Mucosa of gallbladder (tissue), 1 donor: Measurements from ENCODE around the gene DEPDC1B. TPM values are rescaled to one million over a fixed set of nuclear protein-coding genes. Genes with fewer than 3 reads are reported as not detected.
"Not testable (repeated sequence)": the region's sequence is repeated elsewhere in the genome, so short reads cannot be mapped to it uniquely, and the experiment has no call there.

Experiments
- DNase-seq: peaks from one replicate; pipeline ENCODE4 v3.0.0-alpha.2; 2020; ENCODE audit warnings: low spot score
- total RNA-seq: library from RNA; stranded (reverse); gene quantifications from one replicate; pipeline ENCODE4 v1.2.1, GENCODE V29; 2021
- donor health status: DM: no; HTN: no; CAD: no.

The DEPDC1B gene
- total RNA-seq, 1 donor from 2014 or later: 117 TPM

DNA sequence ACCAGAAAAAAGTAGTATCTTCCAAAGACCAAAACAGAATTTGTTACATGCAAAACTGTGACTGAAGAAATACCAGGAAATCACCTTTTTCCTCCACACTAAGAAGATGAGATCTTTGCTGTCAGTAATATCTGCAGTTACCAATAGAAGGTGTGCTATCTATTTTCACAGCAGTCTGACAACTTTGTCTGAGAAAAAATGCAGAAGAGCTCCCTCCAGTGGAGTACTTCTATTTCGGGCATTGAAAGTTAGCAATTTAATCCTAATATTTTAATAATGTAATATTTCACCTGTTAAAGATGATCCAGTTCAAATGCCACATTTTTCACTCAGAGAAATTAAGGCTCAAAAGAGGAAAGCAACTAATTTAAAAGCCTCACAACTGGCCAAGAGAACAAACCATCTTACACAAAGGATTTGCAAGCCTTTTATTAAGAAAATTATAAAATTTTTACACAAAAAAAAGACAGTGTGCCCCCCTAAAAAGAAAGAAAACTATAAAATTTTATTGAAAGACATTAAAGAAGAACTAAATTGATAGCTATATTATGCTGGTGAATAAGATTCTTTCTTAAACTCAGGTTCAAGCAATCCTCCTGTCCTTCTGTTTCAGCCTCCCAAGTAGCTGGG is 50.6 kb downstream of the DEPDC1B start:
- no peak for DNase-seq

DNA sequence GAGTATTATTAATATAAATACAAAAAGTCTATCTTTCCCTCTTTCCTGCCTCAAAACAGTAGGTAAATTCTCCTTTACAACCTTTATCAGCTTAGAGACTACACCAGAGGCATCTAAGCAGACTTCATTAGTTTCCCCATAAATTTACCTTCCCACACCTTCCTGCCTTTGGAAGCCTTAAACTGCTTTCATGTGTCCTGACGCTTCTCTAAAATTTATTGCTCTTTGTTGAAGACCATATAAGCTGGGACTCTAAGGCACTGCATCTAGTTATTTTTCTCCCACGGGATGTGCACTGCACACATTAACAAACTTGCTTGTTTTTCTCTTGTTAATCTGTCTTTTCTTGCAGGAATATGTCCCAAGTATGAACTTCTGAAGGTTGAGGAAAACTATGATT is 51.8 kb downstream of the DEPDC1B start:
- DNase-seq: no peak

DNA sequence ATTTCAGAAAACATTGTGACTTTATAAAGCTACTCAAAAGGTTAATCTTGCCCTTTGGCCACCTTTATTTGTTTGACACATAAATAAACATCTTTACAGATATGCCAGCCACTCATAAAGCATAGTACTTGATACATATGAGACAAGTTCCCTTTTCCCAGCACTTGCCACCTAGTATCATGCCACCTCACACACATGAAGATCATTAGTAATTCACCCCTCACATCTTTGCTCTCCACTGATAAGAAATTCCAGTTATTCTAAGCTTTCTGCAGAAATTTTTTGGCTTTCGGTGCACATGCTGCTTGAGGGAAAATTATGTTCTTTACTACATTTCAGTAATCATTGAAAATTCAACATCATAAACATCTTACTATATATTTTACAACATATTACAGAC is 59.1 kb downstream of the DEPDC1B start:
- no peak for DNase-seq

DNA sequence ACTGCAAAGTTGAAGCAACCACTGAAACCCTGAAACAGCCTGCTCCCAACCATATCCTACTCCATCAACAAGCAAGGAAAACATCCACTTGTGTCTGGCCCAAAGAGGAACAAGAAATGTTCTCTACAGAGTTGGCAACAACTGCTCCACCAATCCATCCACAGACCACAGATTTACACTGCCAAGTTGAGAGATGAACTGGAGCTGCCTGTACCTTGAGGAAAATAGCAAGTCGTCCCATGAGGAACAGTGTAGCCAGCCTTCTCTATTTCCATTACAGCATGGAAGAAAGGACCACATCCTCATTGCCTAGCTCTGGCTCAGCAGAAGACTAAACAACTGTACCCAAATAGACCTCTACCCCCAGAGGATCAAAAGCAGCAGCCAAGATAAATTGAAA is 60.4 kb downstream of the DEPDC1B start:
- DNase-seq: no peak

DNA sequence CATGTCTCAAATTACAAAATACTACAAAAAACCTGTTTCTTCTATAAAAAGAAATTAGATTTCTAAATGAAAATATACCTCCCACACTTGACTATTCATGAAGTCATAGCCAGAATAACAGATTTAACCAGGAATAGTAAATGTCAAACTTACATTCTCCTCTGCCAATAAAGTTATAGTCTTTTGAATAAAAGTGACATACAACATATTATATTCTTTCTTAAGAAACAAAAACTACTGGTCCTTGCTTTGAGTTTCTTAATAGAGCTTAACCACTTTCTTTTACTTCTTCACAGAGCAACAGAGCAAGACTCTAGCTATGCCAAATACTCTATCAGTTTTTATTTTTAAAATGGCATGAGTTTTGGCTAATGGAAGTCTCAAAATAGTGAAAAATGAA is 61.7 kb downstream of the DEPDC1B start:
- DNase-seq: no peak

DNA sequence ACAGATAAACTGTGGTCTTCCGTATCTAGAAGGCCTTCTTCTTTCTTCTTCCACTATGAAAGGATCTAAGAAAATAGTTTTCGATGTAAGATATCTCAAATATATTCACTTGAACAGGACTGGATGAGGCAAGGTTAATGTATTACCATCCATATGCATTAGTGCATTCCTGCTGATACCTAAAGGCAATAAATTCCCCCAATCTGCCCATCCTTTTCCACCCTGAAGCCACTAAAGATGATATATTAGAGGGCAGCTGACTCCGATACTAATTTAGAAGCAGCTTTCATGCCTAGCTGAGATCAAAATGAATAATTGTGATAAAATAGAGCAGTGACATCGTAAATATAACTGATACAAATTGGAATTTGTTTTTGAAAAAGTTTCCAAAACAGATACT is 63.3 kb downstream of the DEPDC1B start:
- DNase-seq: no peak

DNA sequence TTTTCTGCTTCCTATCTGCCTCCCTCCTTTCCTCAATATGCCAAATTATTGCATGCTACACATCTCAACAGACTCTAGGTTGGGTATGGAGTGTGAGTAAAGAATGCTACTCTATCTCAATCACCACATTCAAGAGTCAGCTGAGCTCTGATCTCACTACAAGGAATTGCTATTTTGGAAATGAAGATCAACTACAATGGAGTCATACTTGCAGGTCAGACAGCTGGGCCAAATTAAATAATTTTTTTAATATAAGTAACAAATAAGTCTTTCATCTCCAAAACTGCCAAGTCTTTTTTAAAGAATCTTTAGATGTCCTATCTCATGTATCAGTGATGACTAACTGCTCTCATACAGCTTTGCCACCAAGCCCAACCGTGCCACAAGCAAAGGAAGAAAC is 64.0 kb downstream of the DEPDC1B start:
- no peak for DNase-seq

DNA sequence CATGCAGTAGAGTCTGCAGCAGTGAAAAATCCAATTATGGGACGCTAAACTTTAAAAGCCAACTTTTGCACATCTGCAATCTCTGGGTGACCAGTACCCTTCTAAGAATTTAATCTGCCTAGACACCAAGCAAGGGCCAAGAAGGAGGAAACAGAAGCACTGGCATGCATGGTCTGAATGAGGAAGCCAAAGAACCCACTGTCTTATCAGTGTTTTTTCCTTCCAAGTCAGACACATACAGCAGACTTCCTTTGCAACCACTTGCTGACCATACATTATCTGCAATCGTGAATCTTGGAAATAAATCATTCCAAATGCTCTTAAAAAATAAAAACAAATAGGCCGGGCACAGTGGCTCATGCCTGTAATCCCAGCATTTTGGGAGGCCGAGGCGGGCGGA is 65.9 kb downstream of the DEPDC1B start:
- DNase-seq: no peak

DNA sequence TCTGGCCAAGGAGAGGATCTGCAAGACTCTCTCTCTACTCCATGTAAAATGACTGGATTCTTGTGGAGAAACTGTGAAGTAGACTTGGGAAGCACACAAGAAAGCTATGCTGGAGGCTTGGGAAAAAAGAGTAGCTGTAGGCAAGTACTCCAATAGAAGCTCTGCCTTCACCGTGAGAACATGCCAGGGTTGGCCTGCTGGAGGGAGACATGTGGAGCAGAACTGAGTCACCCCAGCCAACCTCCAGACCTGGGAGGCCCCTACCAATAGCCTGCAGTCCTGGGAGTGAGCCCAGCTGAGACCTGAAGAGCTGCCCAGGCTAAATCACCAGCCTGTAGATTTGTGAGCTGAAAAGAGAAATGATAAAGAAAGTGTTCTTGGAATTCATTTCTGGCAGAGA is 66.6 kb downstream of the DEPDC1B start:
- no peak for DNase-seq

DNA sequence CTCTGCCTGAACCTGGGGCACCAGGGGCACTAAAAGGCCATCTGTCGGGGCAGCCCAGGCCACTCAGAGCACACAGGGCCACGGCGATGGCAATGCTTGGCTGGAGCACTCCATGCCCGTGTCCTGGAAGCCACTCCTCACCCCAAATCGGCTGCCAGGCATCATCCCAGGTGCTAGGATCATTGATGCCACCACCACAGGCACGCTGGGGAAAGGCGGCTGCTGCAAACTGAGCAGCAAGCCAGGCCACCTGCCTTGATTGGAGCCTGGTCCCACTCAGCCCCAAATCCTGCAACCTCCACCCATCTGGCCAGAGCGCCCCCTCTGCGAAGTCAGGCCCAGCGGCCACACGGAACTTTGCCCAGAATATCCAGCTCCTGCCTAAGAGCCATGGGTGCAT is 67.8 kb downstream of the DEPDC1B start:
- no peak for DNase-seq

DNA sequence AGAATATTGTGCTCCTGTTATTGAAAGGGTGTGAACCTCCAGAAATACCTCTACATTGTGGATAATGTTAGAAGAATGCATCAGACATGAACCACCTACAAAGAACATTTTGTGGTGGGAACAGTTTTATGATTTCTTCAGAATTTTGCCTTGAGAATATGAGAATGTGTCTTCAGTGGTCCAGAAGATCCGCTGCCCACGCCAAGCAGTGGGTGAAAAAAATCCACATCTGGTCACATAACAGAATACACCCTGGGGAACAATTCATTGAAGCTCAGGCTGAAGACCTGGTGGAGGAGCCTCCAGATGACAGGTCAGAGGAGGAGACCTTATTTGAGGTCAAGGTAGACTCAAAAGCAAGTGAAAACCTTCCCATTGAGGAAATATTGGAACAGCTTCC is 69.1 kb downstream of the DEPDC1B start:
- DNase-seq: no peak

DNA sequence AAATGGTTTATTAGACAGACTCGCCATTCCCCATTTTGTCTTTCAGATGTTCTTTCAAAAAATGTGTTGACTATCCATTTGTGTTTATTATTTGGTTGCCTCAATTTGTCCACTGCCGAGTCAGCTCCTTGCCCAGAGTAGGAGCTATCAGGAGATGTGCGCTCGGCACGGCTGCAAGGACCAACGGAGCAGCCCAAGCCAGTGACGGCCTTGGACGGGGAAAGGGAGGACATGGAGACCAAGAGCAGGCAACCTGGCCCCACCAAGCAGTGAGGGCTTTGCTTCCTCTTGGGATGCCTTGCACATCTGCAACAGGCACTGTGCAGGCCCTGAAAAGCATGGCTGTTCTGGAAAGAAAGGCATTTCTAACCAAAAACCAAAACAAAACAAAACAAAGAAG is 69.8 kb downstream of the DEPDC1B start:
- no peak for DNase-seq

DNA sequence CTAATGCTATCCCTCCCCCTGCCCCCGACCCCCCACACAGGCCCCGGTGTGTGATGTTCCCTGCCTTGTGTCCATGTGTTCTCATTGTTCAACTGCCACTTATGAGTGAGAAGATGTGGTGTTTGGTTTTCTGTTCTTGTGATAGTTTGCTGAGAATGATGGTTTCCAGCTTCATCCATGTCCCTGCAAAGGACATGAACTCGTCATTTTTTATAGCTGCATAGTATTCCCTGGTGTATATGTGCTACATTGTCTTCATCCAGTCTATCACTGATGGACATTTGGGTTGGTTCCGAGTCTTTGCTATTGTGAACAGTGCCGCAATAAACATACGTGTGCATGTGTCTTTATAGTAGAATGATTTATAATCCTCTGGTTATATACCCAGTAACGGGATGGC is 75.1 kb downstream of the DEPDC1B start:
- DNase-seq: not testable (repeated sequence)

DNA sequence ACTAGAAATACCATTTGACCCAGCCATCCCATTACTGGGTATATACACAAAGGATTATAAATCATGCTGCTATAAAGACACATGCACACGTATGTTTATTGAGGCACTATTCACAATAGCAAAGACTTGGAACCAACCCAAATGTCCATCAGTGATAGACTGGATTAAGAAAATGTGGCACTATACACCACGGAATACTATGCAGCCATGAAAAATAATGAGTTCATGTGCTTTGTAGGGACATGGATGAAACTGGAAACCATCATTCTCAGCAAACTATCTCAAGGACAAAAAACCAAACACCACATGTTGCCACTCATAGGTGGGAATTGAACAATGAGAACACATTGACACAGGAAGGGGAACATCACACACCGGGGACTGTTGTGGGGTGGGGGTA is 79.2 kb downstream of the DEPDC1B start:
- not testable (repeated sequence) for DNase-seq

DNA sequence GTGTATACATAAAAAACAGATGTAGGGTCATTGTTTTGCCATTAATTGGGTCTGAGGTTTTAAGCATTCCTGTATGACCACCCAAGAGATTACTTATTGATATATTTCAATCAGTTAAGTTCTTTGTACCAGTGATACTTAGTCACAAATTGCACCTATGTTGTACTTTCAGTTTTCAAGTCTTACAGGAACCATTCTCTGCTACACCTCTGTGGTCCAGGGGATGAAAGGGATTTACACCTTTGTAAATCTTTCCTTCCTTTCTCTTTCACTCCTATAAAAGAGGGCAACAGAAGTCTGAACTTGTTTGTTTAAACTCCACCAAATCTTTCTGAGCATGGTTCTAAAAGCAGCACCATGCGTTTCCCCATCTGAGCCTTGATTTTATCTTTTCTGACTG is 86.1 kb downstream of the DEPDC1B start:
- DNase-seq: no peak

DNA sequence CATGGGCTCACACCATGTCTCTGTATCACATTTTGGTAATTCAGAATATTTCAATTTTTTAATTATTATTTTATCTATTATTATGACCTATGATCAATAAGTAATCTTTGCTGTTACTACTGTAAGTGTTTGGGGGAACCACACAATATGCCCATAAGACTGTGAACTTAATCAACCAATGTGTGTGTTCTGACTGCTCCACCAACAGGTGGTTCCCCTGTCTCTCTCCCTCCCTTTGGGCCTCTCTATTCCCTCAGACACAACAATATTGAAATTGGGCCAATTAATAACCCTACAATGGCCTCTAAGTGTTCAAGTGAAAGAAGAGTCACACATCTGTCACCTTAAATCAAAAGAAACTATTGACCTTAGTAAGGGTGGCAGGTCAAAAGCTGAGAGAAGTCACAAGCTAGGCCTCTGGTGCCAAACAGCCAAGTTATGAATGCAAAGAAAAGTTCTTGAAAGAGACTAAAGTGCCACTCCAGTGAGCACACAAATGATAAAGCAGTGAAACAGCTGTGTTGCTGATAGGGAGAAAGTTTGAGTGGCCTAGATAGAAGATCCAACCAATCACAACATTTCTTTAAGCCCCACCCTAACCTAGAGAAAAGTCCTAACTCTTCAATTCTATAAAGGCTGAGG is 88.7 kb downstream of the DEPDC1B start:
- DNase-seq: no peak

DNA sequence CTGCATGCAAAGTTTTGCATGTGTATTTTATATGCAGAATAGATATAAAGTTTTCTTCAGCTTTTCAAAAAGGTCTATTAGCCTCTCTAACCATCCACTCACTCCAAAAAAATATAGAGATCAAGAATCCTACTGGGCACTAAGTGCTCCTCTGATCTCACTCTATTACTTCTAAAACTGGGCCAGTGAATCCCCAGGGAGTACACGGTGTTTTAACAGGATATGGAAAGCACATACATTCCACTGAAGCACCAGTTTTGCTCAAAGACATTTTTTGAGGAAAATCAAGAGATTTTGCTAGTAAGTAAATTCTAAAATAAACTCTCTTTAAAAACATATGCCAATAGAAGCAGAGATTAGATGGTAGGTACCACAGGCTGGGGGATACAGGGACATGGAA is 95.2 kb downstream of the DEPDC1B start:
- DNase-seq: no peak

DNA sequence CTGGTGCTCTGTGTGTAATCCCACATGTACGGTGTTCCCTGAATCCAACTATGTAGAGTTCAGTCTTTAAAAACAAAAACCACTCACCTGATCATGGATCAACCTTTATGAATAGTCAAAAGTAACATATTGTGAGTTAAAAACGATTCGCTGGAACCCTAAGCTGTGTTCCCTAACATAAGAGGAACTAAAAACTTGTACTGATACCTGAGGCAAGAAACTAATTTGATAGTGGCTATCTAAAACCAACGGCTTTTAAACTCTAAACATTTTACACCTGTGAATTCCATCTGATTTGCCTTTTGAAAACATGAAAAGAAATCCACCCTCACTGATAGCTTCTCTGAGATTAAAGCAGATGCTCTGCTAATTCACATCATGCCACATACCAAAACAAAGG is 101.5 kb downstream of the DEPDC1B start:
- no peak for DNase-seq

DNA sequence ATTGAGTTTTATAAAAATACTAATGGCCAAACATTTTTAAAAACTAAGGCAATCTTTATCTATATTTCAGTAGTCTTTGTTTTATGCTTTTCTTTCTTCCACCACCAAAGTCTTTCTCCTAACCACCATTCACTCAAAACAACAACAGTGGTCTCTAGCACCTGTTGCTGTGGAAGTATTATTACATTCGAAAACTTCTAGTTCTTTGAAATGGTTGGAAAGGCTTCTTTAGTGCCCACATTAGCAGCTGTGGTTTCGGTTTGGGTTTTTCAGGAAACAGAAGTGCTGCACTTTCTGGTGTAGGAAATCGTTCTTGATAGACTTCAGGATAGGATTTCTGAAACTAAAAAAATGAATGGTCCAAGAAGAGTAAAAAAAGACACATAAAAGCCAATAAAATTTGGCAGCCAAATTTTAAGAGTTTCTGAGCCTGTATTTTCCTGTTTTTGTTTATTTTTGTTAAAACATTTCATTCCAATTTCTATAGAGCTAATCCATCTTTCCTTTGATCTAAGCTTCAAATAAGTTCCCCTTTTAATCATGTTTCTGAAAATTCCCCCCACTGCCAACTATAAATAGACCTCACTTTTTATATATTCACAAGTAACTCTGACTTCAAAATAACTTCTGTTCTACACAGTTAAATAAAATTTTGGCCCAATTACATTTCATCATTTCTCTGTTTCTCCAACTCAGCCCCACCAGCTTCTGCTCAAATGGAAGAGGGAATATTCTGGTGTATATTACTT is 102.2 kb downstream of the DEPDC1B start:
- no peak for DNase-seq

DNA sequence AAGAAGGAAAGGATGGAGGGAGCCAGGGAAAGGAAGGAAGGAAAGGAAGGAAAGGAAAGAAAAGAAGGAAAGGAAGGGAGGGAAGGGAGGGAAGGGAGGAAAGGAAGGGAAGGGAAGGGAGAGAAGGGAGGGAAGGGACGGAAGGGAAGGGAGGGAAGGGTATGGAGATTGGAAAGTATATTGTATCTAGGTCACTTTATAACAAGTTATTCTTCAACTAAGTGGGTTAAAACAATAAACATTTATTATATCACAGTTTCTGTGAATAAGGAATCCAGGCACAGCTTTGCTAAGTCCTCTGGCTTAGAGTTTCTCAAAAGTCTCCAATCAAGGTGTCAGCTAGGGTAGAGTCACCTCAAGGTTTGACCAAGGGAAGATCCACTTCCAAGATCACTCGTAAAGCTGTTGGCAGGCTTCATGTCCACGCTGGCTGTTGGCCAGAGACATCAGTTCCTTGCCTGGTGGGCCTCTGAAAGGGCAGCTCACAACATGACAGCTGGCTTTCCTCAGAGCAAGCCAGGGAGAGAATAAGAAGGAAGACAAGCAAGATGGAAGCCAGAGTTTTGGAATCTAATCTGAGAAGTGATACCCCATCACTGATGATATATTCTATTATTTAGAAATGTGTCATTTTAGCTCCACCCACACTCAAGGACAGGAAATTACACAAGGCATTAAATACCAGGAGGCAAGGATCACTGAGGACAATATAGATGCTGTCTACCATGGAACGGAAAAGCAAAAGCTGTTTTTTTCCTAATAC is 105.1 kb downstream of the DEPDC1B start:
- no peak for DNase-seq

DNA sequence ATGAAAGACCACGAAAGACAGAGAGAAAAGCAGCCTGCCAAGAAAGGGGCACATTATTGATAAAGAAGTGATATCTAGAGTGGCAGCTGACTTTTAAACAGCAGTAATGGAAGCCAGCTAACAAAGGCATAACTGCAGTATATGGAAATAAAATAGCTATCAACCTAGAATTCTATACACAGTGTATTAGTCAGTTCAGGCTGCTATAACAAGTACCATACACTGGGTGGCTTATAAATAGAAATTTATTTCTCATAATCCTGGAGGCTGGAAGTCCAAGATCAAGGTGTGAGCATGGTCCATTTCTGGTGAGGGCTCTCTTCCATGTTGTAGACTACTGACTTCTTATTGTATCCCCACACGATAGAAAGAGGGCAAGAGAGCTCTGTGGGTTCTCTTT is 109.8 kb downstream of the DEPDC1B start:
- DNase-seq: no peak

DNA sequence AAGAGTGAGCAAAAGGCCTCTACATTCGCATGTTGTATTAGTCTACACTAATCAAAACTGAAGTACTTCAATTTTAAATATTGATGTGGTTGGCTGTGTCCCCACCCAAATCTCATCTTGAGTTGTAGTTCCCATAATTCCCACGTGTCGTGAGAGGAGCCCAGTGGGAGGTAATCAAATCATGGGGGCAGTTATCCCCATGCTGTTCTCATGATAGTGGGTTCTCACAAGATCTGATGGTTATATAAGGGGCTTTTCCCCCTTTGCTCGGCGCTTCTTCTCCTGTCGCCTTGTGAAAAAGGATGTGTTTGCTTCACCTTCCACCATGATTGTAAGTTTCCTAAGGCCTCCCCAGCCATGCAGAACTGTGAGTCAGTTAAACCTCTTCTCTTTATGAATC is 112.7 kb downstream of the DEPDC1B start:
- DNase-seq: not testable (repeated sequence)
